ENCODE measurements around the gene AUTS2. TPM values are rescaled to one million over a fixed set of nuclear protein-coding genes. Genes with fewer than 3 reads are reported as not detected.

The AUTS2 gene
- total RNA-seq, 1 experiment from 2014 or later: 2.5 TPM

DNA sequence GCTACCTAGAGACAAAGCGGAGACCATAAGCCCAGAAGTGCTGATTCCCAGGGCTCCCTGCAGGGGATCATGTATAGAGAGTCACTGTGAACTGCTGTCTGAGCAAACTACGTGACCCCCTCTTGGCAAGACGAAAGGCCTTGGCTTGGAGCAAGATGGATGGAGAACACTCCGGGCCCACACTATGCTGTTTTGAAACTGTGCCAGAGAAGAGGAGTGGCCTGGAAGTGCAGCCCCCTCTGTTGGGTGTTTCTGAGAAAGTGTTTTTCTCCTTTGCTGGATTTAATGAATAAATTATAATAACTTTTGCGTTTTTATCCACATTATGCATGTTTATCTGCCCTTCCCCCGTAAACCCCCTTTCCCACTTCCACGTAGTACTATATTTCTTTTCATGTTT is 894.4 kb downstream of the AUTS2 start:
- H3K4me1 ChIP-seq (ENCODE audit: control insufficient read depth, insufficient read depth, low read length): no peaks in the 10 kb centered on the region
- ChIA-PET CTCF (no interaction called here), POLR2A (no interaction called here)
- no TSS peak for BruUV-seq (replicated peaks)
- intact Hi-C loops (cut with micrococcal nuclease; ENCODE audit: unreplicated experiment): no loop called here
- ATAC-seq: no peak
- H3K36me3 ChIP-seq (ENCODE audit: control insufficient read depth, insufficient read depth, low read length): no peaks in the 10 kb centered on the region
- TF ChIP-seq POLR2AphosphoS5 (IDR thresholded peaks at IDR 0.05; ENCODE audit: low read depth, low read length) (no peak), SIN3A (IDR thresholded peaks at IDR 0.05; ENCODE audit: borderline replicate concordance, insufficient read depth, low read depth, low read length) (no peak), TCF7L2 (IDR thresholded peaks at IDR 0.05; ENCODE audit: low read depth, low read length) (no peak)
- TF ChIP-seq, protein P1, sequence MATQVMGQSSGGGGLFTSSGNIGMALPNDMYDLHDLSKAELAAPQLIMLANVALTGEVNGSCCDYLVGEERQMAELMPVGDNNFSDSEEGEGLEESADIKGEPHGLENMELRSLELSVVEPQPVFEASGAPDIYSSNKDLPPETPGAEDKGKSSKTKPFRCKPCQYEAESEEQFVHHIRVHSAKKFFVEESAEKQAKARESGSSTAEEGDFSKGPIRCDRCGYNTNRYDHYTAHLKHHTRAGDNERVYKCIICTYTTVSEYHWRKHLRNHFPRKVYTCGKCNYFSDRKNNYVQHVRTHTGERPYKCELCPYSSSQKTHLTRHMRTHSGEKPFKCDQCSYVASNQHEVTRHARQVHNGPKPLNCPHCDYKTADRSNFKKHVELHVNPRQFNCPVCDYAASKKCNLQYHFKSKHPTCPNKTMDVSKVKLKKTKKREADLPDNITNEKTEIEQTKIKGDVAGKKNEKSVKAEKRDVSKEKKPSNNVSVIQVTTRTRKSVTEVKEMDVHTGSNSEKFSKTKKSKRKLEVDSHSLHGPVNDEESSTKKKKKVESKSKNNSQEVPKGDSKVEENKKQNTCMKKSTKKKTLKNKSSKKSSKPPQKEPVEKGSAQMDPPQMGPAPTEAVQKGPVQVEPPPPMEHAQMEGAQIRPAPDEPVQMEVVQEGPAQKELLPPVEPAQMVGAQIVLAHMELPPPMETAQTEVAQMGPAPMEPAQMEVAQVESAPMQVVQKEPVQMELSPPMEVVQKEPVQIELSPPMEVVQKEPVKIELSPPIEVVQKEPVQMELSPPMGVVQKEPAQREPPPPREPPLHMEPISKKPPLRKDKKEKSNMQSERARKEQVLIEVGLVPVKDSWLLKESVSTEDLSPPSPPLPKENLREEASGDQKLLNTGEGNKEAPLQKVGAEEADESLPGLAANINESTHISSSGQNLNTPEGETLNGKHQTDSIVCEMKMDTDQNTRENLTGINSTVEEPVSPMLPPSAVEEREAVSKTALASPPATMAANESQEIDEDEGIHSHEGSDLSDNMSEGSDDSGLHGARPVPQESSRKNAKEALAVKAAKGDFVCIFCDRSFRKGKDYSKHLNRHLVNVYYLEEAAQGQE (IDR thresholded peaks at IDR 0.05; ENCODE audit: insufficient read depth in 1 of 2, low read depth in 2 of 2, low read length in 1 of 2): no peak
- TF ChIP-seq, protein P2, sequence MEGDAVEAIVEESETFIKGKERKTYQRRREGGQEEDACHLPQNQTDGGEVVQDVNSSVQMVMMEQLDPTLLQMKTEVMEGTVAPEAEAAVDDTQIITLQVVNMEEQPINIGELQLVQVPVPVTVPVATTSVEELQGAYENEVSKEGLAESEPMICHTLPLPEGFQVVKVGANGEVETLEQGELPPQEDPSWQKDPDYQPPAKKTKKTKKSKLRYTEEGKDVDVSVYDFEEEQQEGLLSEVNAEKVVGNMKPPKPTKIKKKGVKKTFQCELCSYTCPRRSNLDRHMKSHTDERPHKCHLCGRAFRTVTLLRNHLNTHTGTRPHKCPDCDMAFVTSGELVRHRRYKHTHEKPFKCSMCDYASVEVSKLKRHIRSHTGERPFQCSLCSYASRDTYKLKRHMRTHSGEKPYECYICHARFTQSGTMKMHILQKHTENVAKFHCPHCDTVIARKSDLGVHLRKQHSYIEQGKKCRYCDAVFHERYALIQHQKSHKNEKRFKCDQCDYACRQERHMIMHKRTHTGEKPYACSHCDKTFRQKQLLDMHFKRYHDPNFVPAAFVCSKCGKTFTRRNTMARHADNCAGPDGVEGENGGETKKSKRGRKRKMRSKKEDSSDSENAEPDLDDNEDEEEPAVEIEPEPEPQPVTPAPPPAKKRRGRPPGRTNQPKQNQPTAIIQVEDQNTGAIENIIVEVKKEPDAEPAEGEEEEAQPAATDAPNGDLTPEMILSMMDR (IDR thresholded peaks at IDR 0.05): no peak
- no peak overlapping the region for H3K4me3 ChIP-seq (ENCODE audit: low read depth in 2 of 2, low read length in 2 of 2)
- H3K9me3 ChIP-seq (ENCODE audit: control insufficient read depth, insufficient read depth, low read depth, low read length): no peaks in the 10 kb centered on the region
- in situ Hi-C loops (cut with HindIII; ENCODE audit: low pct_unique_long_range_greater_than_20kb, low sequenced_read_pairs): no loop called here
- H3K27me3 ChIP-seq (ENCODE audit: control insufficient read depth, insufficient read depth, low read length): no peaks in the 10 kb centered on the region
- no peak for DNase-seq (ENCODE audit: low read depth, low spot score)
- H3K27ac ChIP-seq (ENCODE audit: low read length): no peak overlapping the region

- POLR2A ChIA-PET: no interaction called here
- no TSS peak for BruUV-seq (replicated peaks)
- Histone ChIP-seq H3K4me1 (ENCODE audit: control insufficient read depth, insufficient read depth, low read length) (no peaks in the 10 kb centered on the region), H3K27me3 (ENCODE audit: control insufficient read depth, insufficient read depth, low read length) (no peaks in the 10 kb centered on the region), H3K27ac (ENCODE audit: low read length) (no peak overlapping the region), H3K9me3 (ENCODE audit: control insufficient read depth, insufficient read depth, low read depth, low read length) (no peaks in the 10 kb centered on the region), H3K4me3 (ENCODE audit: low read depth in 2 of 2, low read length in 2 of 2) (no peak overlapping the region), H3K36me3 (ENCODE audit: control insufficient read depth, insufficient read depth, low read length) (no peaks in the 10 kb centered on the region)
- intact Hi-C loops (cut with micrococcal nuclease; ENCODE audit: unreplicated experiment): no loop called here
- in situ Hi-C loops (cut with HindIII; ENCODE audit: low pct_unique_long_range_greater_than_20kb, low sequenced_read_pairs): no loop called here
- DNase-seq (ENCODE audit: low read depth, low spot score) (no peak), ATAC-seq (no peak)
- TF ChIP-seq POLR2AphosphoS5 (IDR thresholded peaks at IDR 0.05; ENCODE audit: low read depth, low read length) (no peak), TCF7L2 (IDR thresholded peaks at IDR 0.05; ENCODE audit: low read depth, low read length) (no peak), SIN3A (IDR thresholded peaks at IDR 0.05; ENCODE audit: borderline replicate concordance, insufficient read depth, low read depth, low read length) (no peak)
- TF ChIP-seq, protein P1 (IDR thresholded peaks at IDR 0.05; ENCODE audit: insufficient read depth in 1 of 2, low read depth in 2 of 2, low read length in 1 of 2): no peak
- TF ChIP-seq, protein P2 (IDR thresholded peaks at IDR 0.05): no peak
- CTCF ChIA-PET: no interaction called here
Measured at GRCh38 chr7:70494225-70495032, 896.2 kb downstream of the AUTS2 start.

Data from Panc1 (cell line).